ENCODE results near the gene NUP98.

NUP98 gene

DNA sequence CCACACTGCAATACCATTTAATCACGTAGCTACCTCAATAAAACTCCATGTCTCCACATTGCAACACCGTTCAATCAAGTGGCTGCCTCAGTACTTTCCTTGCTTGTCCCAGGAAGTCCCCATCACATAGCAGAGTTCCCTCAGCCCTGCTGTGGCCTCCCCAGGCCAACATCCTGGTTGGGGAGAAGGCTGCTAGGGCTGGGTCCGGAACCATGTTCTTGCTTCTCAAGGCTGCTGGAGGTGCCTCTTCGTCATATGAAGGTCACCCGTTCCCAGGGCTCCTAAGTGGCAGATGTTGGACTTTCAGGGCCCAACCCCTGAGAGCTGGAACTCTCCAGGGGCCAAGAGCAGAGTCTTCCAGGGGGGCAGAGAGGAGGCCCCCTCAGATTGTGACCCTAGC, 158.8 kb downstream of the NUP98 start:
- TF ChIP-seq, protein P1, sequence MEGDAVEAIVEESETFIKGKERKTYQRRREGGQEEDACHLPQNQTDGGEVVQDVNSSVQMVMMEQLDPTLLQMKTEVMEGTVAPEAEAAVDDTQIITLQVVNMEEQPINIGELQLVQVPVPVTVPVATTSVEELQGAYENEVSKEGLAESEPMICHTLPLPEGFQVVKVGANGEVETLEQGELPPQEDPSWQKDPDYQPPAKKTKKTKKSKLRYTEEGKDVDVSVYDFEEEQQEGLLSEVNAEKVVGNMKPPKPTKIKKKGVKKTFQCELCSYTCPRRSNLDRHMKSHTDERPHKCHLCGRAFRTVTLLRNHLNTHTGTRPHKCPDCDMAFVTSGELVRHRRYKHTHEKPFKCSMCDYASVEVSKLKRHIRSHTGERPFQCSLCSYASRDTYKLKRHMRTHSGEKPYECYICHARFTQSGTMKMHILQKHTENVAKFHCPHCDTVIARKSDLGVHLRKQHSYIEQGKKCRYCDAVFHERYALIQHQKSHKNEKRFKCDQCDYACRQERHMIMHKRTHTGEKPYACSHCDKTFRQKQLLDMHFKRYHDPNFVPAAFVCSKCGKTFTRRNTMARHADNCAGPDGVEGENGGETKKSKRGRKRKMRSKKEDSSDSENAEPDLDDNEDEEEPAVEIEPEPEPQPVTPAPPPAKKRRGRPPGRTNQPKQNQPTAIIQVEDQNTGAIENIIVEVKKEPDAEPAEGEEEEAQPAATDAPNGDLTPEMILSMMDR (IDR thresholded peaks at IDR 0.05; ENCODE audit: extremely low read depth, missing control alignments) = no peak
- DNase-seq (ENCODE audit: low spot score) = no peak

DNA sequence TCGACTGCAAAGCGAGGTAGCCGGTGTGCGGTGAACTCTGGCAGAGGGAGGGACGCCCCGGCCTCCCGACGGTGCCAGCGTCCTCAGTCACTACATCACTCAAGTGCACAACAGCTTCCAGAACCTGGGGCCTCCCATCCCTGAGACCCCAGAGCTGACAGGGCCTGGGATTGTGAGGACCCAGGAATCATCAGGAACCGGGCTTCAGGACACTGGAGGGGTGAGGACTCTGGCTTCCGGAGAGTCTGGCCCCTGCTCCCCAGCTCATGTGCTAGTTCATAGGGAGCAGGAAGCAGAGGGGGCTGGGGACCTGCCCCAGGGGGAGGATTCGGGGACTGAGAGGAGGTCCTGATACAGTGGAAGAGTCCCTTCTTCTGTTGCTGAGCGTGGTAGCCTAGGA, 160.2 kb downstream of the NUP98 start:
- TF ChIP-seq, protein P1 (IDR thresholded peaks at IDR 0.05; ENCODE audit: extremely low read depth, missing control alignments) = no peak
- DNase-seq (ENCODE audit: low spot score) = no peak

DNA sequence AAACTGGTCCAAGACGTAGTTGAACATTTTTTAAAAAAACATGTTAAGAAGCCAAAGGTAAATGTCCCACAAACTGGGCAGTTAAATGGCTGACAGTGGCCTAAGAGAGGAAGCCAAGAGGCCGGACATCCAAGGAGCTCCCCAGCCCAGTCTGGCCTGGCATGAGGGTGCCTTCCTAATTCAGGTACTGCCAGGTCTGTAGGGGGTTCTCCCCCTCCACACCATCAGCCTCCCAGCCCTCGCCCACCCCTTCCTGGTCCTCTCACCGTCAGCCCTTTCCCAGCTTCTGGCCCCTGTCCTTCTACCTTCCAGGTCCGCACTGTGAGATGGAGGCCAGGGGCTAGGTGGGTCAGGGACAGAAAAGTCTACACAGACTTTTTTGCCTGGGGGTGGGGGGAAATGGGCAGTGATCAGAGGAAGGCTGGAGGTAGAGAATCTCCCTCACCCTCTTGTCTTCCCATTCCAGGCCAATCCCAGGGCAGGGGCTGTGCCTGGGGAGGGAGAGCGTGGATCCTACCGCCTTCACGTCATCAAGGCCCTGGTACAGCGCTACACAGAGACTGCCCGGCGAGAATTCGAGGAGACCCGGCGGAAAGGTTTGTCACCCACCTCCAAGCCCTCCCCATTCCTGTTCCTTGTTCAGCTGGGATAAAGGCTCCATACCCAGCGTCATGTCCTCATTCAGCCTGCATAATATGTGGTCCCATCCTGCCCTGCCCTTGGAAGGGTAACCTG, 161.5 kb downstream of the NUP98 start:
- DNase-seq (ENCODE audit: low spot score) = no peak
- TF ChIP-seq, protein P1 (IDR thresholded peaks at IDR 0.05; ENCODE audit: extremely low read depth, missing control alignments) = no peak

DNA sequence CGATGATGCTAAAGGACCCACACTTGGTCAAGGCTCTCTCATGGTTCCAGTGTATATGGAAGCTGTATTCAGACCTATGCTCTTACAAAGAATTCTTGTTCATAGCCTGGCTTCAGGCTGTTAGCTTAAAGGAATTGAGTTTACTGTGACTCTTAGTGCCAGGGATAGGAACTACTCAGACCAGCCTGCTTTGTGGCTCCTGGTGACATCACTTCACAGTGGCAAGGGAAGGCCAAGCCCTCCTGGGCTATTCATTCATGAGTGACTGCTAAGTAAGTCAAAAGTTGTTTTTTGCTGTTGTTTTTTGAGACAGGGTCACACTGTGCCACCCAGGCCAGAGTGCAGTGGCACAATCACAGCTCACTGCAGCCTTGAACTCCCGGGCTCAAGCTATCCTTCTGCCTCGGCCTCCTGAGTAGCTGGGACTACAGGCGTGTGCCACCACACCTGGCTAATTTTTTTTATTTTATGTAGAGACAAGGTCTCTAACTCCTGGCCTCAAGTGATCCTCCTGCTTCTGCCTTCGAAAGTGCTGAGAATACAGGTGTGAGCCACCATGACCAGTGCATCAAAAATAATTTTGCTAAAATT, 165.2 kb downstream of the NUP98 start:
- DNase-seq (ENCODE audit: low spot score) = no peak
- TF ChIP-seq, protein P1 (IDR thresholded peaks at IDR 0.05; ENCODE audit: extremely low read depth, missing control alignments) = no peak

DNA sequence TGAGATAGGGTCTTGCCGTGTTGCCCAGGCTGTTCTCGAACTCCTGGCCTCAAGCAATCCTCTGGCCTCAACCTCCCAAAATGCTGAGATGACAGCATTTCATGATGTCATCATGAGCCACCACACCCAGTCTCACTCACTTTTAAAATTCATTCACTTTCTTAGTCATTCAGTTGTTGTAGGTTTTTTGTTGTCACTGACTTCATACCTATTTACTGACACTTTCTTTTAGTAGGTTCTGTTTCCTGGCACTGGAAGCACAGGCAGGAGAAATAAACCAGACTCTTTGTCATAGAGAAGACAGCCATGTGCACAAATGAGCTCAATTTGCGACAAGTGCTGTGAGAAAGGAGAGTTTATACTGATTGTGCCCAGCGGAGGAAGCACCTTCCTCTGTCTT, 166.0 kb downstream of the NUP98 start:
- no peak for DNase-seq (ENCODE audit: low spot score)
- TF ChIP-seq, protein P1 (IDR thresholded peaks at IDR 0.05; ENCODE audit: extremely low read depth, missing control alignments) = no peak

DNA sequence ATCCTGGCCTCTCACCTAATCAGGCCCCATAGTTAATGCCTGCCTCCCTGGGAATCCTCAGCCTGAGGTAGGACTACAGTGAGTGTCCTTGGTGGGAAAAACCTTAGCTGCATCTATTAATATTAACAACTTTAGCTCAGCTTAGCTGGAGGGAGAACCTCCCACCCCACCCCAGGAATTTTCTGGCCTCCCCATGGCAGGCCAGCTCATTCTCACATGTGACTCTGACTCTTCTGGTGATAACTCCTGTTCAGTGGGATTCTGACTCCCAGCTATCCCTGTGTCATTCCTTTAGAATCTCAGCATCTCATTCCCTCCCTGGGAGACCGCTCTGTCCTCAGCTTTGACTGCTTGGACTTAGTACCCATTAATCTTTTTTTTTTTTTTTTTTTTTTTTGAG, 170.1 kb downstream of the NUP98 start:
- DNase-seq (ENCODE audit: low spot score) = no peak
- TF ChIP-seq, protein P1 (IDR thresholded peaks at IDR 0.05; ENCODE audit: extremely low read depth, missing control alignments) = no peak

DNA sequence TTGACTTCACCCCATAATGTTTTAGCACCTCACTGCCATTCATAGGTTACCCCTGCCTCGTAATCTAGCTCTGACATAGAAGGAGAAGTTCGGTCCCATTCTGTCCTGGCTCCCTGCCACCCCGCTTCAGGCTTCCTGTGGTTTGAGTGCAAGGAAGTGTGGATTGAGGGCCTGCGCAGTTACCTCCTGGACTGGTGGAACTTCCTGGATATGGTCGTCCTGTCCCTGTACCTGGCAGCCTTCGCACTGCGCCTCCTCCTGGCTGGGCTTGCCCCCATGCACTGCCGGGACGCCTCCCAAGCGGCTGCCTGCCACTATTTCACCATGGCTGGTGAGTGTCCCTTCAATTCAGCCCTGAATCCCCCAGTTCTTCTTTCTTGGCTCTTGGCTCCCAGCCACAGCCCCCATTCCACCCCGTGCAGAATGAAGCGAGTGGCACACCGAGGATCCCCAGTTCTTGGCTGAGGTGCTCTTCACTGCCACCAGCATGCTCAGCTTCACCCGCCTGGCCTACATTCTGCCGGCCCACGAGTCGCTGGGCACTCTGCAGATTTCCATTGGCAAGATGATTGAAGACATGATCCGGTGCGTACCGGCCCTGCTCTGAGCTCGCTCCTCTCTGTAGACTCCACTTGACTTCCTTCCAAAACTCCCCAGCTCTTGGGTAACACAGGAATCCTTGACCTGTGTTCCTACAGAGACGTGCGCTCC, 170.9 kb downstream of the NUP98 start:
- TF ChIP-seq, protein P1 (IDR thresholded peaks at IDR 0.05; ENCODE audit: extremely low read depth, missing control alignments) = no peak
- DNase-seq (ENCODE audit: low spot score) = no peak

Data from GM20000 (cell line).